H1 (cell line): Measurements from ENCODE around the gene ARPC2. TPM values are rescaled to one million over a fixed set of nuclear protein-coding genes. Genes with fewer than 3 reads are reported as not detected.
A peak's percentile ranks its signal among the peaks of the same experiment; 100 is the strongest.

ENCODE experiments used
- CTCF ChIA-PET: fragments of 300-600 bp; sonication (Branson Sonifier 250); formaldehyde crosslinking; loops from one replicate; lab custom pipeline; 2021; ENCODE audit not compliant: partially characterized antibody; lab: Charles Lee
- POLR2A ChIA-PET: fragments of 300-600 bp; sonication (Branson Sonifier 250); formaldehyde crosslinking; loops from one replicate; lab custom pipeline; 2021; ENCODE audit warnings: inconsistent platforms; ENCODE audit not compliant: partially characterized antibody; lab: Charles Lee
- DNase-seq, 2 experiments: peaks; one replicate each; pipeline versions ENCODE4 v3.0.0 to v3.0.0-alpha.2; 2010 to 2022; ENCODE audit warnings: low spot score in 2 of 2, low read depth in 1 of 2, mixed read lengths in 1 of 2
- FAIRE-seq: peaks from 2 replicates; lab custom pipeline; 2011; peaks lifted over from hg19 to GRCh38; lab: Jason Lieb, UNC
- H2AFZ ChIP-seq: 2 replicates; pipeline ENCODE4 v1.8.1; 2012; ENCODE audit warnings: low read length, inconsistent platforms
- H2AK5ac ChIP-seq: 2 replicates; pipeline ENCODE4 v1.6.1; 2013; ENCODE audit warnings: low read depth, low read length
- H2BK120ac ChIP-seq: replicated peaks from 2 replicates; pipeline ENCODE3; 2013; ENCODE audit warnings: low read depth, low read length, inconsistent platforms
- H2BK12ac ChIP-seq: 2 replicates; pipeline ENCODE4 v1.6.1; 2013; ENCODE audit warnings: low read depth, low read length
- H2BK15ac ChIP-seq: 2 replicates; pipeline ENCODE4 v1.6.1; 2013; ENCODE audit warnings: low read length
- H2BK20ac ChIP-seq: 2 replicates; pipeline ENCODE4 v1.6.1; 2013; ENCODE audit warnings: low read length
- H2BK5ac ChIP-seq: 2 replicates; pipeline ENCODE4 v1.6.1; 2013; ENCODE audit warnings: low read depth, low read length
- H3K14ac ChIP-seq: 2 replicates; pipeline ENCODE4 v1.6.1; 2013; ENCODE audit warnings: inconsistent platforms; ENCODE audit not compliant: insufficient read length
- H3K18ac ChIP-seq: 2 replicates; pipeline ENCODE4 v1.6.1; 2013; ENCODE audit warnings: low read length; ENCODE audit errors: extremely low read depth
- H3K23ac ChIP-seq: 2 replicates; pipeline ENCODE4 v1.6.1; 2013; ENCODE audit warnings: inconsistent platforms; ENCODE audit not compliant: insufficient read length
- H3K23me2 ChIP-seq: 2 replicates; pipeline ENCODE4 v1.6.1; 2013; ENCODE audit warnings: low read depth, low read length
- H3K27ac ChIP-seq: 2 replicates; pipeline ENCODE4 v1.6.1; 2011; ENCODE audit warnings: low read depth, low read length, inconsistent platforms
- H3K27me3 ChIP-seq, 4 experiments: replicated peaks in 1 of 4; 1 replicate in 1 of 4; 2 replicates in 3 of 4; pipeline versions ENCODE4 v1.6.1 to v1.8.1; 2011 to 2013; ENCODE audit warnings: low read length in 3 of 4, mild to moderate bottlenecking in 3 of 4, inconsistent platforms in 2 of 4, mixed read lengths in 2 of 4, moderate library complexity in 1 of 4; ENCODE audit not compliant: control insufficient read depth in 3 of 4, insufficient read depth in 3 of 4; ENCODE audit errors: extremely low read depth in 1 of 4
- H3K36me3 ChIP-seq, 4 experiments: 2 replicates each; pipeline versions ENCODE4 v1.6.1 to v1.8.1; 2011 to 2013; ENCODE audit warnings: mild to moderate bottlenecking in 4 of 4, low read length in 3 of 4, moderate library complexity in 2 of 4, control low read depth in 1 of 4, inconsistent platforms in 1 of 4; ENCODE audit not compliant: insufficient read depth in 4 of 4, control insufficient read depth in 2 of 4
- H3K4ac ChIP-seq: replicated peaks from 2 replicates; pipeline ENCODE3; 2013; ENCODE audit warnings: low read length, low read depth, mixed read lengths, inconsistent platforms; ENCODE audit not compliant: insufficient read length
- H3K4me1 ChIP-seq, 4 experiments: replicated peaks in 1 of 4; 1 replicate in 1 of 4; 2 replicates in 3 of 4; pipeline versions ENCODE4 v1.6.1 to v1.8.1; 2011 to 2013; ENCODE audit warnings: low read length in 3 of 4, inconsistent platforms in 2 of 4, mixed read lengths in 1 of 4; ENCODE audit not compliant: insufficient read depth in 4 of 4, control insufficient read depth in 3 of 4
- H3K4me2 ChIP-seq, 2 experiments: 2 replicates each; pipeline versions ENCODE4 v1.6.1 to v1.8.1; 2011 to 2013; ENCODE audit warnings: low read depth in 2 of 2, low read length in 2 of 2, control low read depth in 1 of 2, inconsistent platforms in 1 of 2, mild to moderate bottlenecking in 1 of 2; ENCODE audit not compliant: insufficient read depth in 1 of 2
- H3K4me3 ChIP-seq, 4 experiments: fragments of 200-600, 300-600 bp in 1 of 4; sonication (generic), shearing (Covaris generic), sonication (Bioruptor Twin) in 1 of 4; 2 replicates each; pipeline versions ENCODE4 v1.5.1 to v1.8.1; 2011 to 2016; ENCODE audit warnings: low read length in 4 of 4, low read depth in 3 of 4, control low read depth in 2 of 4, inconsistent platforms in 2 of 4, mild to moderate bottlenecking in 2 of 4, mixed read lengths in 1 of 4, moderate library complexity in 1 of 4; ENCODE audit not compliant: insufficient read depth in 2 of 4; ENCODE audit errors: extremely low read depth in 1 of 4
- H3K56ac ChIP-seq: replicated peaks from 2 replicates; pipeline ENCODE3; 2013; ENCODE audit warnings: low read depth, mild to moderate bottlenecking, mixed read lengths, low read length, inconsistent platforms; ENCODE audit not compliant: insufficient read length
- H3K79me1 ChIP-seq: 2 replicates; pipeline ENCODE4 v1.6.1; 2013; ENCODE audit warnings: low read depth, low read length, control low read depth
- H3K79me2 ChIP-seq, 2 experiments: 2 replicates each; pipeline versions ENCODE4 v1.6.1 to v1.8.1; 2012 to 2013; ENCODE audit warnings: low read length in 2 of 2, mild to moderate bottlenecking in 2 of 2, inconsistent platforms in 1 of 2; ENCODE audit not compliant: insufficient read depth in 2 of 2, control insufficient read depth in 1 of 2
- H3K9ac ChIP-seq, 4 experiments: replicated peaks in 1 of 4; 1 replicate in 1 of 4; 2 replicates in 3 of 4; pipeline versions ENCODE4 v1.6.1 to v1.8.1; 2011 to 2013; ENCODE audit warnings: low read depth in 3 of 4, low read length in 3 of 4, control low read depth in 2 of 4, mild to moderate bottlenecking in 2 of 4, moderate library complexity in 2 of 4, inconsistent platforms in 1 of 4; ENCODE audit errors: extremely low read depth in 1 of 4
- H3K9me3 ChIP-seq, 2 experiments: 2 replicates each; pipeline versions ENCODE4 v1.6.1 to v1.8.1; 2012 to 2013; ENCODE audit warnings: mild to moderate bottlenecking in 2 of 2, moderate library complexity in 2 of 2, control low read depth in 1 of 2, inconsistent platforms in 1 of 2, low read depth in 1 of 2, low read length in 1 of 2, mixed read lengths in 1 of 2; ENCODE audit not compliant: insufficient read depth in 2 of 2
- H4K20me1 ChIP-seq, 2 experiments: replicated peaks in 1 of 2; 2 replicates each; pipeline versions ENCODE3 to v1.8.1; 2011 to 2013; ENCODE audit warnings: inconsistent platforms in 2 of 2, low read length in 2 of 2, mild to moderate bottlenecking in 1 of 2; ENCODE audit not compliant: insufficient read depth in 2 of 2, control insufficient read depth in 1 of 2
- H4K5ac ChIP-seq: 2 replicates; pipeline ENCODE4 v1.6.1; 2013; ENCODE audit warnings: low read length, low read depth, mixed read lengths, inconsistent platforms; ENCODE audit not compliant: insufficient read length
- H4K8ac ChIP-seq: 2 replicates; pipeline ENCODE4 v1.8.0; 2013; ENCODE audit warnings: mild to moderate bottlenecking, moderate library complexity, low read length, inconsistent platforms; ENCODE audit not compliant: insufficient read depth; ENCODE audit errors: extremely low read depth
- H4K91ac ChIP-seq: replicated peaks from 2 replicates; pipeline ENCODE3; 2013; ENCODE audit warnings: low read length, mixed read lengths, inconsistent platforms; ENCODE audit not compliant: insufficient read length
- BCL11A ChIP-seq, 2 experiments: IDR thresholded peaks; one replicate each; pipeline ENCODE4 v1.6.1; 2011; ENCODE audit warnings: low read depth in 2 of 2, low read length in 2 of 2, mild to moderate bottlenecking in 2 of 2
- CHD1 ChIP-seq: IDR thresholded peaks from 2 replicates; pipeline ENCODE4 v1.6.1; 2012; ENCODE audit warnings: low read depth, low read length, improper control_type of control experiment
- CREB1 ChIP-seq: IDR thresholded peaks from 2 replicates; pipeline ENCODE4 v1.6.1; 2012; ENCODE audit warnings: inconsistent platforms
- FOSL1 ChIP-seq: IDR thresholded peaks from 2 replicates; pipeline ENCODE4 v1.6.1; 2011; ENCODE audit warnings: mild to moderate bottlenecking, low read depth, low read length, moderate library complexity; ENCODE audit not compliant: insufficient read depth
- GABPA ChIP-seq: IDR thresholded peaks from 2 replicates; pipeline ENCODE4 v1.6.1; 2011; ENCODE audit warnings: mild to moderate bottlenecking, low read length, moderate library complexity, borderline replicate concordance; ENCODE audit not compliant: insufficient read depth
- KDM1A ChIP-seq: fragments of 200-600, 300-600 bp; sonication (generic); IDR thresholded peaks from 2 replicates; pipeline ENCODE4 v1.7.1; 2016; ENCODE audit warnings: mild to moderate bottlenecking, low read length, borderline replicate concordance
- POLR2A ChIP-seq, 2 experiments: IDR thresholded peaks; 1 replicate in 1 of 2; 2 replicates in 1 of 2; pipeline ENCODE4 v1.6.1; 2011; ENCODE audit warnings: low read depth in 2 of 2, low read length in 2 of 2, mild to moderate bottlenecking in 2 of 2; ENCODE audit errors: control extremely low read depth in 1 of 2
- RBBP5 ChIP-seq: IDR thresholded peaks from 2 replicates; pipeline ENCODE4 v1.7.1; 2012; ENCODE audit warnings: low read depth, mild to moderate bottlenecking, inconsistent platforms, low read length, moderate library complexity, borderline replicate concordance
- RNF2 ChIP-seq: fragments of 200-900, 300-1000 bp; sonication (generic); IDR thresholded peaks from 2 replicates; pipeline ENCODE4 v1.7.1; 2016; ENCODE audit warnings: borderline replicate concordance, low read depth, mild to moderate bottlenecking, antibody characterized with exemption, low read length; ENCODE audit not compliant: poor library complexity, severe bottlenecking; ENCODE audit errors: missing control alignments
- SP2 ChIP-seq: IDR thresholded peaks from 2 replicates; pipeline ENCODE4 v1.6.1; 2012; ENCODE audit warnings: mild to moderate bottlenecking, low read length, inconsistent platforms
- SP4 ChIP-seq: IDR thresholded peaks from 2 replicates; pipeline ENCODE4 v1.6.1; 2012; ENCODE audit warnings: low read length, inconsistent platforms
- TAF7 ChIP-seq: optimal IDR thresholded peaks from 2 replicates; pipeline ENCODE3; 2011; ENCODE audit warnings: low read depth, mild to moderate bottlenecking, inconsistent platforms, low read length, moderate library complexity, borderline replicate concordance
- TCF12 ChIP-seq: IDR thresholded peaks from 2 replicates; pipeline ENCODE4 v1.6.1; 2011; ENCODE audit warnings: low read depth, mild to moderate bottlenecking, low read length
- YY1 ChIP-seq: IDR thresholded peaks from 2 replicates; pipeline ENCODE4 v1.6.1; 2011; ENCODE audit warnings: low read depth, mild to moderate bottlenecking, low read length
- WGBS, 2 experiments: shearing (Covaris generic) in 1 of 2; methylation state at CpG; one replicate each; pipeline versions ENCODE4 v1.1.6 to v1.1.7; 2013 to 2015; ENCODE audit warnings: low lambda C conversion rate in 2 of 2, mixed read lengths in 2 of 2, inconsistent platforms in 1 of 2, low coverage in 1 of 2, missing lambda C conversion rate in 1 of 2; ENCODE audit not compliant: insufficient replicate concordance in 2 of 2, insufficient coverage in 1 of 2, insufficient read length in 1 of 2; ENCODE audit errors: extremely low coverage in 1 of 2, missing lambda C conversion rate in 1 of 2; 5-methylcytosine and 5-hydroxymethylcytosine counted together
- polyA plus RNA-seq, 7 experiments: library from polyadenylated mRNA; depleted of rRNA in 3 of 7; stranded (reverse) in 5 of 7; unstranded in 2 of 7; fragments of >200 nt in 5 of 7; fragments of 200-250 nt in 2 of 7; gene quantifications; 1 replicate in 5 of 7; 2 replicates in 1 of 7; 4 replicates in 1 of 7; pipeline versions ENCODE4 v1.2.1 to v1.2.3, GENCODE V29; 2011 to 2013; ENCODE audit warnings: missing spikeins in 2 of 7, mixed read lengths in 2 of 7
- total RNA-seq: library from RNA; stranded (reverse); fragmentation: NEBNext Ultra II Directional; extraction: Animal tissue kit (Norgen Biotek cat#: 25700); gene quantifications from 2 replicates; pipeline ENCODE4 v1.2.1, GENCODE V29; 2021

Gene ARPC2
- total and polyA plus RNA-seq, 2 of the 8 experiments (the other 6 are each of a cell fraction or from before 2014, with no cell fraction given): 174 to 195 TPM

DNA sequence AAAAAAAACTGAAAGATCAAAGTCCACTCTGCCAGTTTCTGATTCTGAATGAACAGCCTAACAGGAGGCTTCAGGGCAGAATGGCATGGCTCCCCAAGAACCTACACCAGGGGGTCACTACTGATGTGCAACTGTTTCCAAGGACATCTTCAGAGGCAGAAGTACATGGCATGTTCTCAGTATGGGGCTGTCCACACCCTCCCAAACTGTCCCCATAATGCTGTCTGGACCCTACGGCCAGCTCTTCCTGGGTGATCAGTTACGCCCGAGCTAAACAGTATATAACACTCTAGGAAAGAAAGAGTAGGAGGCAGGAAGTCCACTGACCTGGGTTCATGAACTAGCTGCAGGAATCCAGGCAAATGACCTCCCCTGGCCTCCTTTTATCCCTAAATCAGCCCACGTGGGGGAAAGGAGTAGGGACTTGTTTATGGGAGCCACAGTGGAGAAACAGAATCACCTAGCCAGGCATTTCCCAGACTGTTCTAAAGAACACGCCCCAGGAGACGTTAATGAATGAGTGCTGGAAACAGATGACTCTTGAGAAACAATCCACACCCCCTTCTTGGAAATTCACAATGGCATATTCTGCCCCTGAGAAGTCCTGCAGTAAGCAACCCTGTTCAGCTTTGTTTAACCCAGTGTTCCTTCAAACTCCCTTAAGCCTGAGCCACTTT lies 72.8 kb downstream of the ARPC2 start:
- 0 out of 2 replicates have a peak overlapping the region, but pooled peaks have one; percentile 61 for H2BK15ac ChIP-seq
- no peak overlapping the region for H3K56ac ChIP-seq
- no peaks in the 10 kb centered on the region for H3K9me3 ChIP-seq
- peaks cover 5% of the 10 kb centered on the region; the same call in 1 of the 2 replicates for H3K23me2 ChIP-seq
- H2BK20ac ChIP-seq: no peak overlapping the region
- no peak overlapping the region for H3K23ac ChIP-seq
- no peak for FAIRE-seq
- no peak overlapping the region for H3K4ac ChIP-seq
- H3K14ac ChIP-seq: no peak overlapping the region
- H2BK12ac ChIP-seq: no peak overlapping the region
- H4K8ac ChIP-seq: no peak overlapping the region
- no peak overlapping the region for H2AK5ac ChIP-seq
- H3K27ac ChIP-seq: no peak overlapping the region
- H2BK5ac ChIP-seq: no peak overlapping the region
- 76% methylated on average over 6 of the region's 6 CpGs; no CpG with 5 or more reads in 1 of the 2 experiments for WGBS, 2 experiments
- H4K91ac ChIP-seq: no peak overlapping the region
- no peaks in the 10 kb centered on the region for H3K27me3 ChIP-seq
- no peak for DNase-seq
- H3K79me2 ChIP-seq: no peaks in the 10 kb centered on the region
- no peak overlapping the region; a peak in 1 of 7 replicates for H3K9ac ChIP-seq
- no peak overlapping the region for H3K4me2 ChIP-seq
- no peaks in the 10 kb centered on the region for H3K36me3 ChIP-seq
- H4K5ac ChIP-seq: no peak overlapping the region
- H4K20me1 ChIP-seq: no peaks in the 10 kb centered on the region
- POLR2A ChIA-PET: interaction anchor here (1.3 kb wide), 1 partner anchor 34 kb away, joined by 3 read pairs; no protein-coding TSS in a partner anchor
- 0 out of 2 replicates have a peak, but pooled peaks cover 8% of the 10 kb centered on the region for H3K79me1 ChIP-seq
- H3K18ac ChIP-seq: no peak overlapping the region
- H2BK120ac ChIP-seq: no peak overlapping the region
- H3K4me3 ChIP-seq: no peak overlapping the region
- peaks cover 7 to 12% (median 8%) of the 10 kb centered on the region in 4 experiments; a peak in 6 of 7 replicates for H3K4me1 ChIP-seq
- H2AFZ ChIP-seq: no peak overlapping the region
- CTCF ChIA-PET: interaction anchor here (0.6 to 12.1 kb wide), 8 partner anchors 9 to 380 kb away, joined by 3 to 94 read pairs (median 12); partner anchors contain the start of genes AAMP, CATIP and PNKD
- TF ChIP-seq GABPA: no peak
- TF ChIP-seq SP4: no peak
- no peak for TF ChIP-seq CREB1
- TF ChIP-seq KDM1A: no peak
- no peak for TF ChIP-seq TAF7
- TF ChIP-seq RNF2: no peak
- no peak for TF ChIP-seq BCL11A (IDR thresholded peaks at IDR 0.05; ENCODE audit: low read depth in 2 of 2, low read length in 2 of 2)
- TF ChIP-seq FOSL1: no peak
- no peak for TF ChIP-seq TCF12
- no peak for TF ChIP-seq YY1
- TF ChIP-seq RBBP5: no peak
- no peak for TF ChIP-seq POLR2A (IDR thresholded peaks at IDR 0.05; ENCODE audit: control extremely low read depth in 1 of 2, low read depth in 2 of 2, low read length in 2 of 2)
- TF ChIP-seq CHD1: no peak
- TF ChIP-seq SP2: no peak
